ENCODE results near the gene FBXW8. TPM values are rescaled to one million over a fixed set of nuclear protein-coding genes. Genes with fewer than 3 reads are reported as not detected.

Gene FBXW8
- total and polyA plus RNA-seq, 4 donors, result 1.9 to 7.1 (median 4.9) TPM

- TF ChIP-seq HNF4G (IDR thresholded peaks at IDR 0.05) (no peak), CTCF (IDR thresholded peaks at IDR 0.05; ENCODE audit: low read depth, low read length, missing input control) (no peak), HNF4A (conservative IDR thresholded peaks at IDR 0.05) (no peak), NR2F2 (IDR thresholded peaks at IDR 0.05) (no peak)
These were observed 147.8 kb downstream of the FBXW8 start (continued) for GRCh38 chr12:117058442-117059072.

- no peaks in the 10 kb centered on the region for H3K4me1 ChIP-seq (ENCODE audit: control insufficient read depth in 4 of 4, insufficient read depth in 4 of 4, low read length in 3 of 4)
- no peak overlapping the region for H3K4me3 ChIP-seq (ENCODE audit: low read depth in 1 of 3, low read length in 3 of 3)
- no peak overlapping the region for H3K9ac ChIP-seq (ENCODE audit: low read depth in 1 of 2, low read length in 2 of 2)
- H3K36me3 ChIP-seq (ENCODE audit: control insufficient read depth in 4 of 4, insufficient read depth in 3 of 4, low read depth in 1 of 4, low read length in 3 of 4), result no peaks in the 10 kb centered on the region
- H3K9me3 ChIP-seq (ENCODE audit: control insufficient read depth in 4 of 4, low read length in 3 of 4), result peaks cover 0 to 5% (median 0%) of the 10 kb centered on the region in 4 donors
- no peak for DNase-seq (ENCODE audit: low spot score)
- TF ChIP-seq GABPA (IDR thresholded peaks at IDR 0.05 in 1 of 2, conservative IDR thresholded peaks at IDR 0.05 in 1 of 2) (no peak), HNF4G (IDR thresholded peaks at IDR 0.05) (no peak), HNF4A (conservative IDR thresholded peaks at IDR 0.05) (no peak), MAX (IDR thresholded peaks at IDR 0.05) (no peak), REST (IDR thresholded peaks at IDR 0.05) (no peak), EGR1 (IDR thresholded peaks at IDR 0.05; ENCODE audit: low read depth in 2 of 2) (no peak), FOXA1 (IDR thresholded peaks at IDR 0.05) (no peak), FOXA2 (IDR thresholded peaks at IDR 0.05) (no peak), JUND (IDR thresholded peaks at IDR 0.05) (no peak), ATF3 (IDR thresholded peaks at IDR 0.05) (no peak), RAD21 (IDR thresholded peaks at IDR 0.05) (no peak)
- WGBS, result 71% methylated on average over 8 of the region's 8 CpGs
- H3K27ac ChIP-seq (ENCODE audit: low read depth in 1 of 2, low read length in 2 of 2), result no peak overlapping the region
- peaks cover 0 to 2% (median 0%) of the 10 kb centered on the region in 4 donors for H3K27me3 ChIP-seq (ENCODE audit: control insufficient read depth in 4 of 4, insufficient read depth in 4 of 4, low read length in 3 of 4)
These were observed 148.4 kb downstream of the FBXW8 start for GRCh38 chr12:117059156-117059555.

- H3K36me3 ChIP-seq (ENCODE audit: control insufficient read depth in 4 of 4, insufficient read depth in 3 of 4, low read depth in 1 of 4, low read length in 3 of 4), result no peaks in the 10 kb centered on the region
- H3K9me3 ChIP-seq (ENCODE audit: control insufficient read depth in 4 of 4, low read length in 3 of 4), result peaks cover 0 to 5% (median 0%) of the 10 kb centered on the region in 4 donors
- no peak overlapping the region for H3K9ac ChIP-seq (ENCODE audit: low read depth in 1 of 2, low read length in 2 of 2)
- no peaks in the 10 kb centered on the region for H3K4me1 ChIP-seq (ENCODE audit: control insufficient read depth in 4 of 4, insufficient read depth in 4 of 4, low read length in 3 of 4)
- 69% methylated on average over 21 of the region's 21 CpGs for WGBS
- no peak overlapping the region for H3K27ac ChIP-seq (ENCODE audit: low read depth in 1 of 2, low read length in 2 of 2)
- no peak overlapping the region for H3K4me3 ChIP-seq (ENCODE audit: low read depth in 1 of 3, low read length in 3 of 3)
- peaks cover 0 to 2% (median 0%) of the 10 kb centered on the region in 4 donors for H3K27me3 ChIP-seq (ENCODE audit: control insufficient read depth in 4 of 4, insufficient read depth in 4 of 4, low read length in 3 of 4)
- DNase-seq (ENCODE audit: low spot score), result no peak
- TF ChIP-seq HNF4A (conservative IDR thresholded peaks at IDR 0.05) (no peak), YY1 (IDR thresholded peaks at IDR 0.05) (no peak), MAX (IDR thresholded peaks at IDR 0.05) (no peak), CTCF (IDR thresholded peaks at IDR 0.05; ENCODE audit: low read depth, low read length, missing input control) (no peak), RAD21 (IDR thresholded peaks at IDR 0.05) (no peak), EGR1 (IDR thresholded peaks at IDR 0.05; ENCODE audit: low read depth in 2 of 2) (no peak), FOXA2 (IDR thresholded peaks at IDR 0.05) (no peak), JUND (IDR thresholded peaks at IDR 0.05) (no peak), HNF4G (IDR thresholded peaks at IDR 0.05) (no peak), REST (IDR thresholded peaks at IDR 0.05) (no peak), TAF1 (conservative IDR thresholded peaks at IDR 0.05) (no peak)
These were observed 149.6 kb downstream of the FBXW8 start for GRCh38 chr12:117060246-117060928.

All from liver (tissue), 9 donors.